HG03039 (cell line): ENCODE measurements around the gene C17orf100.

Experiments used
- ATAC-seq: cut with Tn5 transposase; IDR thresholded peaks from one replicate; pipeline ENCODE4 v1.9.1; 2021; ENCODE audit warnings: mild to moderate bottlenecking, moderate library complexity; ENCODE audit not compliant: unreplicated experiment

Gene C17orf100

GRCh38 chr17:6668219-6668618 is 16.7 kb downstream of the C17orf100 start:
- ATAC-seq, result no peak

GRCh38 chr17:6668727-6669425 is 17.3 kb downstream of the C17orf100 start:
- ATAC-seq, result no peak

GRCh38 chr17:6669479-6670212 is 18.1 kb downstream of the C17orf100 start:
- ATAC-seq, result no peak

- ATAC-seq, result no peak
Observed at GRCh38 chr17:6670571-6670970, 19.0 kb downstream of the C17orf100 start.

- no peak for ATAC-seq
Observed at GRCh38 chr17:6670999-6671398, 19.4 kb downstream of the C17orf100 start.

- no peak for ATAC-seq
Observed at GRCh38 chr17:6671431-6671830, 19.9 kb downstream of the C17orf100 start.

GRCh38 chr17:6674586-6674985 is 23.0 kb downstream of the C17orf100 start:
- ATAC-seq, result no peak

- no peak for ATAC-seq
Observed at GRCh38 chr17:6675201-6675825, 23.8 kb downstream of the C17orf100 start.

- no peak for ATAC-seq
Observed at GRCh38 chr17:6676802-6677157, 25.2 kb downstream of the C17orf100 start.

GRCh38 chr17:6677158-6677831 is 25.7 kb downstream of the C17orf100 start:
- ATAC-seq, result no peak

- ATAC-seq, result no peak
Observed at GRCh38 chr17:6677946-6678345, 26.4 kb downstream of the C17orf100 start.

GRCh38 chr17:6679241-6679640 is 27.7 kb downstream of the C17orf100 start:
- ATAC-seq, result no peak

GRCh38 chr17:6681176-6681575 is 29.6 kb downstream of the C17orf100 start:
- no peak for ATAC-seq

- ATAC-seq, result no peak
Observed at GRCh38 chr17:6681671-6682070, 30.1 kb downstream of the C17orf100 start.

GRCh38 chr17:6682339-6682738 is 30.8 kb downstream of the C17orf100 start:
- ATAC-seq, result no peak

- ATAC-seq, result no peak
Observed at GRCh38 chr17:6683081-6683684, 31.6 kb downstream of the C17orf100 start.

- ATAC-seq, result no peak
Observed at GRCh38 chr17:6683730-6684459, 32.3 kb downstream of the C17orf100 start.

GRCh38 chr17:6684460-6684783 is 32.9 kb downstream of the C17orf100 start:
- ATAC-seq, result no peak

GRCh38 chr17:6684881-6685767 is 33.6 kb downstream of the C17orf100 start:
- no peak for ATAC-seq

- no peak for ATAC-seq
Observed at GRCh38 chr17:6686026-6686425, 34.5 kb downstream of the C17orf100 start.
